ENCODE measurements around the gene GIGYF2. TPM values are rescaled to one million over a fixed set of nuclear protein-coding genes. Genes with fewer than 3 reads are reported as not detected.

Gene GIGYF2
- total and polyA plus RNA-seq, 2 of the 13 experiments (the other 11 are each of a cell fraction or from before 2014, with no cell fraction given): 44.9 to 73.5 TPM

DNA sequence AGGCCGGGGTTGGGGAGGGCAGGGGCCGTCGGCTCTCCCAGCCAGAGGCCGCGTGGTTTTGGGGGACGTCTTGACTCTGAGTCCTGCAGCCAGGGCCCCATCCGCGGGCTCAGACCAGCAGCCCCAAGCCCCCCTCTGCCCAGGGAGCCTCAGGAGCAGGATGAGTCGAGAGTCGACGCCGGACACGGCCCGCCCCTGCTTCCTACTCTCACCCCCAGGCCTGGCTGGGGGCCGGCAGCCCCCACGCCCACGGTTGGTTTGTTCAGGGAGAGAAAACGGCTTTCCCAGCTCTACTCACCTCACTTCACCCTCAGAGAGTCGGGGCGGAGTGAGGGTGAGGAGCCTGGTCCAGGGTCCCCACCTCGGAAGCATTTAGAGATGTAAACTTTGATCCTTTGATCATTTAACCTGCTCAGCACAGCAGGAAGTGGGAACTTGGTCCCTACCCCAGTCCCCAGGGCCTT lies 179.9 kb downstream of the GIGYF2 start (continued):
- TF ChIP-seq, protein P1, sequence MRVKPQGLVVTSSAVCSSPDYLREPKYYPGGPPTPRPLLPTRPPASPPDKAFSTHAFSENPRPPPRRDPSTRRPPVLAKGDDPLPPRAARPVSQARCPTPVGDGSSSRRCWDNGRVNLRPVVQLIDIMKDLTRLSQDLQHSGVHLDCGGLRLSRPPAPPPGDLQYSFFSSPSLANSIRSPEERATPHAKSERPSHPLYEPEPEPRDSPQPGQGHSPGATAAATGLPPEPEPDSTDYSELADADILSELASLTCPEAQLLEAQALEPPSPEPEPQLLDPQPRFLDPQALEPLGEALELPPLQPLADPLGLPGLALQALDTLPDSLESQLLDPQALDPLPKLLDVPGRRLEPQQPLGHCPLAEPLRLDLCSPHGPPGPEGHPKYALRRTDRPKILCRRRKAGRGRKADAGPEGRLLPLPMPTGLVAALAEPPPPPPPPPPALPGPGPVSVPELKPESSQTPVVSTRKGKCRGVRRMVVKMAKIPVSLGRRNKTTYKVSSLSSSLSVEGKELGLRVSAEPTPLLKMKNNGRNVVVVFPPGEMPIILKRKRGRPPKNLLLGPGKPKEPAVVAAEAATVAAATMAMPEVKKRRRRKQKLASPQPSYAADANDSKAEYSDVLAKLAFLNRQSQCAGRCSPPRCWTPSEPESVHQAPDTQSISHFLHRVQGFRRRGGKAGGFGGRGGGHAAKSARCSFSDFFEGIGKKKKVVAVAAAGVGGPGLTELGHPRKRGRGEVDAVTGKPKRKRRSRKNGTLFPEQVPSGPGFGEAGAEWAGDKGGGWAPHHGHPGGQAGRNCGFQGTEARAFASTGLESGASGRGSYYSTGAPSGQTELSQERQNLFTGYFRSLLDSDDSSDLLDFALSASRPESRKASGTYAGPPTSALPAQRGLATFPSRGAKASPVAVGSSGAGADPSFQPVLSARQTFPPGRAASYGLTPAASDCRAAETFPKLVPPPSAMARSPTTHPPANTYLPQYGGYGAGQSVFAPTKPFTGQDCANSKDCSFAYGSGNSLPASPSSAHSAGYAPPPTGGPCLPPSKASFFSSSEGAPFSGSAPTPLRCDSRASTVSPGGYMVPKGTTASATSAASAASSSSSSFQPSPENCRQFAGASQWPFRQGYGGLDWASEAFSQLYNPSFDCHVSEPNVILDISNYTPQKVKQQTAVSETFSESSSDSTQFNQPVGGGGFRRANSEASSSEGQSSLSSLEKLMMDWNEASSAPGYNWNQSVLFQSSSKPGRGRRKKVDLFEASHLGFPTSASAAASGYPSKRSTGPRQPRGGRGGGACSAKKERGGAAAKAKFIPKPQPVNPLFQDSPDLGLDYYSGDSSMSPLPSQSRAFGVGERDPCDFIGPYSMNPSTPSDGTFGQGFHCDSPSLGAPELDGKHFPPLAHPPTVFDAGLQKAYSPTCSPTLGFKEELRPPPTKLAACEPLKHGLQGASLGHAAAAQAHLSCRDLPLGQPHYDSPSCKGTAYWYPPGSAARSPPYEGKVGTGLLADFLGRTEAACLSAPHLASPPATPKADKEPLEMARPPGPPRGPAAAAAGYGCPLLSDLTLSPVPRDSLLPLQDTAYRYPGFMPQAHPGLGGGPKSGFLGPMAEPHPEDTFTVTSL (CRISPR knock-in tag; IDR thresholded peaks at IDR 0.05; ENCODE audit: borderline replicate concordance): no peak
- TF ChIP-seq KLF12 (CRISPR knock-in tag; IDR thresholded peaks at IDR 0.05; ENCODE audit: borderline replicate concordance): no peak
- no peak for TF ChIP-seq ZBTB33 (CRISPR knock-in tag; IDR thresholded peaks at IDR 0.05)
- no peak; the same call in 1 of the 2 replicates for TF ChIP-seq KDM5B (CRISPR knock-in tag; IDR thresholded peaks at IDR 0.05; ENCODE audit: borderline replicate concordance)
- TF ChIP-seq ZNF563 (CRISPR knock-in tag; IDR thresholded peaks at IDR 0.05): no peak; the same call in 1 of the 2 replicates
- TF ChIP-seq ZC3H4 (CRISPR knock-in tag; IDR thresholded peaks at IDR 0.05; ENCODE audit: borderline replicate concordance): no peak
- peak in 1 of 2 experiments; percentile 35; a peak in 1 of 4 replicates for TF ChIP-seq POLR2A (IDR thresholded peaks at IDR 0.05; ENCODE audit: insufficient read depth in 1 of 2, low read depth in 2 of 2, low read length in 2 of 2)
- TF ChIP-seq, protein P2, sequence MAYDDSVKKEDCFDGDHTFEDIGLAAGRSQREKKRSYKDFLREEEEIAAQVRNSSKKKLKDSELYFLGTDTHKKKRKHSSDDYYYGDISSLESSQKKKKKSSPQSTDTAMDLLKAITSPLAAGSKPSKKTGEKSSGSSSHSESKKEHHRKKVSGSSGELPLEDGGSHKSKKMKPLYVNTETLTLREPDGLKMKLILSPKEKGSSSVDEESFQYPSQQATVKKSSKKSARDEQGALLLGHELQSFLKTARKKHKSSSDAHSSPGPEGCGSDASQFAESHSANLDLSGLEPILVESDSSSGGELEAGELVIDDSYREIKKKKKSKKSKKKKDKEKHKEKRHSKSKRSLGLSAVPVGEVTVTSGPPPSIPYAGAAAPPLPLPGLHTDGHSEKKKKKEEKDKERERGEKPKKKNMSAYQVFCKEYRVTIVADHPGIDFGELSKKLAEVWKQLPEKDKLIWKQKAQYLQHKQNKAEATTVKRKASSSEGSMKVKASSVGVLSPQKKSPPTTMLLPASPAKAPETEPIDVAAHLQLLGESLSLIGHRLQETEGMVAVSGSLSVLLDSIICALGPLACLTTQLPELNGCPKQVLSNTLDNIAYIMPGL (CRISPR knock-in tag; IDR thresholded peaks at IDR 0.05; ENCODE audit: borderline replicate concordance in 1 of 2, low read depth in 1 of 2): peak in 1 of 2 experiments; percentile 43; a peak in 1 of 4 replicates
- TF ChIP-seq ZNF616 (CRISPR knock-in tag; IDR thresholded peaks at IDR 0.05; ENCODE audit: low read depth): no peak
- TF ChIP-seq CREB1 (IDR thresholded peaks at IDR 0.05): no peak
- no peak for TF ChIP-seq CREB1 (CRISPR knock-in tag; IDR thresholded peaks at IDR 0.05)
- TF ChIP-seq KLF15 (CRISPR knock-in tag; IDR thresholded peaks at IDR 0.05; ENCODE audit: borderline replicate concordance): no peak
- TF ChIP-seq ZKSCAN5 (CRISPR knock-in tag; IDR thresholded peaks at IDR 0.05): no peak
- no peak for TF ChIP-seq ZMYM2 (CRISPR knock-in tag; IDR thresholded peaks at IDR 0.05)
- no peak for TF ChIP-seq ZNF749 (CRISPR knock-in tag; IDR thresholded peaks at IDR 0.05; ENCODE audit: borderline replicate concordance)
- no peak for TF ChIP-seq RORA (CRISPR knock-in tag; IDR thresholded peaks at IDR 0.05)
- TF ChIP-seq STAG1 (CRISPR knock-in tag; IDR thresholded peaks at IDR 0.05): no peak
- no peak for TF ChIP-seq ZNF678 (CRISPR knock-in tag; IDR thresholded peaks at IDR 0.05)
